Stimulated activated CD8-positive, alpha-beta memory T cell treated with anti-CD3 and anti-CD28 coated beads, Interleukin-12 subunit alpha, Interleukin-12 subunit beta, amount 100 ng/mL, for 1 hour (primary cell): ENCODE measurements around the gene PTPRN2.
"Not testable (repeated sequence)": the region's sequence is repeated elsewhere in the genome, so short reads cannot be mapped to it uniquely, and the experiment has no call there.

Source experiments
- DNase-seq: peaks from one replicate; pipeline ENCODE4 v3.0.0-alpha.2; 2020; ENCODE audit warnings: low read depth

Gene PTPRN2

DNA sequence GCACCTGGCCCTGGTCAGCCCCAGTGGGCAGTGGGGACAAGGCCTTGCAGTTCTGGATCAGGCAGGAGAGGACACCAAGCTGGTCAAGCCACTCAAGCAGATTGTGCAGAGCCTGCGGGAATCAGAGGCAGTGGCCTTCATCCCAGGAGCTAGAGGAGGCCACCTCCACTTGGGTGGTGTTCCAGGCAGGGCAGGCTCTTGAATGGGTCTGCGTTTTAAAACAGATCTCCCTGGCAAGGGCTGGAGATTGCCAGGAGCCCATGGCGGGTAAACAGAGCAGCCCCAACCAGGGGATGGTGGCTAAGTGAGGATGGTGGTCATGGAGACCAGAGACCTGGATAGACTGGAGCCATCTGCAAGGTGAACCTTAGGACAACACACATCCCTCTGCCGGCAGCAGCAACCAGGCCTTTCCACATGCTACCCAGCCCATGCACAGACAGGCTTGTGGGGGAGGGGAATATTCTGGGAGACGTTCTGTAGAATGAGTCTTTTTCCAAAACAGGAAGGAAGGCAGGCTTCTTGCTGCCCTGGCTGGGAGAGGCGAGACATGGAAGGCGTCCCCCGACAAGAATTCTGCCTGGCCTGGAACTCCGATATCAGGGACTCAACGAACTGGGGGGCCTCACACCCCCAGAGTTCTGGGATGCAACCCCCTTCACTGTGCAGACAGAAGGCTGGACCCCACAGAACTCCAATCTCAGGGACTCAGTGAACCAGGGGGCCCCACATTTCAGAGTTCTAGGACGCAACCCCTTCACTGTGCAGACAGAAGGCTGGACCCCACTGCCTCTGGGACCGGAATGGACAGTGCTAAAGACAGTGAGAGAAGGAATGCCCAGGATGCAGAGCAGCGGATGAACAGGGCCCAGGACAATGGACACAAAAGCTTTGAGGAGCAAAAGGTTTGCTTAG is 264.8 kb downstream of the PTPRN2 start:
- DNase-seq: no peak

- DNase-seq: no peak
These were observed 265.5 kb downstream of the PTPRN2 start for GRCh38 chr7:158321936-158322615.

DNA sequence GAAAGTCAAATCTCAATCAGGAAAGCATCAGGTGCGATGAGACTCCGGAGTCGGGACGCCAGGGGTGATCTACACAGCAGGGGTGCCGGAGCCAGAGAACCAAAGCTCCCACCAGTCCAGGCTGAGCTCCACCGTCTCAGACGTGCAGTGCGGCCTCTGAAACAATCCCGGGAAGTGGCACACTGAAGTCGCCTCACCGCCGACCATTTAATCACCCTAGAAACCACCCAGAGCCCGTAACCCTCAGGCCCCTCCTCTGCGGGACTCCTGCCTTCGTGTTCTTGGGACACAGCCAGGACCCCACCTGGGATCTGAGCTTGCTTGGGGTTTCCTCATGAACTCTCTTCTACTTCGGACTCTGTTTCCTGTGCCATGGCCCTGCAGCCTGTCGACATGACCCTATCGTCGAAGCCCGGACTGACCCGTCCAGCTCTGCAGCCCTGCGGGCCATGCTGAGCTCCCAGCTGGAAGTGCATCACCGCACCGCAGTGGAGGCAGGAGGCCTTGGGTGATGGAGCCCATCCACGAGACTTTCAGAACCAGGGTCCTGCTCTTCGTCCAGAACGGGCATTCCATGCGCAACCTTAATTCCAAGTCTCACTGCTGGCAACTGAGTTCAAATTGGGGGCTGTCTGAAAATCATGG is 266.4 kb downstream of the PTPRN2 start:
- no peak for DNase-seq

GRCh38 chr7:158320328-158320727 is 267.3 kb downstream of the PTPRN2 start:
- DNase-seq: no peak

DNA sequence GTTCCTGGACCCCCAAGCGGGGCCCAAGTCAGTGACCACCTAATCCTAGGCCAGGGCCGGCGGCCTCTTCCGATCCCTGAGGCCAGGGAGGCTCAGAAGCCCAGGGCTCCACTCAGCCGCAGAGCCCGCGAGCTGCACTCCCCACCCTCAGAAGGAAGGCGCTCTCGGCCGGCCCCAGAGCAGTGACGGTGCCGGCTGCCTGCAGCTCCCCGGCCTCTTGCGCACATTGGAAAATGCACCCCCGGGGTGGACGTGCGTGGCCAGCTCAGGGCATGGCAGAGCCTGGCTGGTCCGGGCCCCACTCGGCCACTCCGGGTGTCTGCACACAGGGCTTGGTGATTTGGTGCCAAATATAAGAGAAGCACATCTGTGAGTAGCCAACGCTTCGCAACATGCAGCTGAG is 269.1 kb downstream of the PTPRN2 start:
- no peak for DNase-seq

DNA sequence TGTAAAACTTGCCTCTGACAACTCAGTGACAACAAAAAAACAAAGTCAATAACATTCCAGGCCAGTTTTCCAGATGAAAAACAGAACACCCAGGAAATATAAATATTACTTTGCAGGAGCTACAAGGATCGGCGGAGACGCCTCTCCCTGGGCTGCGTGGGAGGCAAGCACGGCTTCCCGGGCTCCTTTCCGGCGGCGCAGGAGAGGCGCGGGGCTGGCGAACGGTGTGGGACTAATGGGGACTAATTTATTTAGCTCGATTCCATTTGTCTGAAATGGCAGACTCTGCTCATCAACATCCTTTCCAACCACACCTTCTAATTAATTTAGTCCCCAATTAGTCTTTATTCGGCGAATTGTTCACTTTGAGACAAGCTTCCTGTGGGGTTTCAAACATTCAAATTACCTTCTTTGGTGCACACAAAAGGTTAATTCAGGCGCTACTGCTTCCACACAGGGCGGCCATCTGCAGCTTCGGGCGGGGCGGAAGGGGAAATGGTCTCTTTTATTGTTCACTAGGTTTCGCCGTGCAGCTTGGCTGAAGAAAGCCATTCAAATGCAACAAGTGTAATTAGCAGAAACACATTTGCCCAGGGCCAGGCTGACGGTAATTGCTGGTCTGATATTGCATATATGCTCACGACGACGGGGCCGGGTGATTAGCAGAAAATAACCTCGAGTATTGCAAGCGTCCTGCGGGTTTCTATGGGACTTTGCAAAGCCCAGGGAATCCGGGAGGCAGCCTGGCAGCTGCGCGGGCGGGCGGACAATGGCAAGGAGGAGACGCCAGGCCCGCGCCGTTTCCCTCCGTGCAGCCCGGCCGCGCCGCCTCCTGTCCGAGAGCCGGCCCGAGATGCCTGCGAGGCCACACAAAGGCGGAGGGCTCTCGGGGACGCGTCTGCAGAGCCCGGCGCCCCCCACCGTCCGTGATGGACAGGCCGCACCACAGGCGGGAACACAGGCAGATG is 270.1 kb downstream of the PTPRN2 start:
- DNase-seq: no peak

DNA sequence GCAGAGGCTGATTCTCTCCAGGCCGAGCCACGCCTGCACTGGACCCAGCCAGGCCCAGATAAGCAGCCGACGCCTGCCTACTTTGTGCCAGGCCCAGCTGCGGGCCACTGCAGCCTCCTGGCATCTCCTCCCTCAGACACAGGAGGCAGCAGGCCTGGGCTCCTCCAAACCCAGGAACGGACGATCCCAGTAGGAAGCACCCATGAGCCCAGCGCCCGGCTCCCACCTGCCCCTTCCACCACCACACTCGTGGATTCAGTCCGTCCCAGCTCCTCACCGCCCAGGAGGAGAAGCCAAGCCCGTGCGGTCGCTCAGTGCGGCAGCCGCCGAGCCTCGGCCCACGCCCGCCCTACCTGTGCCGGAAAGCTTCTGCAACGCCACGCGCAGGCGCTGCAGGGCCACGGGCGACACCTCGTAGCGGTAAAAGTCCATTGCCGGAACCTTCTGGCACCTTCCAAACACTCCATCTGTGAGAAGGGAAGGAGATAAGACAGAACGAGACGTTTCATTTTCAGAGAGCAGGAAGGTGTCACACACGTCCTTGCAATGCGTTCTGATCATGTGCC is 271.1 kb downstream of the PTPRN2 start:
- no peak for DNase-seq

GRCh38 chr7:158315881-158316280 is 271.7 kb downstream of the PTPRN2 start:
- DNase-seq: no peak

GRCh38 chr7:158315326-158315725 is 272.3 kb downstream of the PTPRN2 start:
- no peak for DNase-seq

- DNase-seq: no peak
These were observed 273.2 kb downstream of the PTPRN2 start for GRCh38 chr7:158314394-158314793.

DNA sequence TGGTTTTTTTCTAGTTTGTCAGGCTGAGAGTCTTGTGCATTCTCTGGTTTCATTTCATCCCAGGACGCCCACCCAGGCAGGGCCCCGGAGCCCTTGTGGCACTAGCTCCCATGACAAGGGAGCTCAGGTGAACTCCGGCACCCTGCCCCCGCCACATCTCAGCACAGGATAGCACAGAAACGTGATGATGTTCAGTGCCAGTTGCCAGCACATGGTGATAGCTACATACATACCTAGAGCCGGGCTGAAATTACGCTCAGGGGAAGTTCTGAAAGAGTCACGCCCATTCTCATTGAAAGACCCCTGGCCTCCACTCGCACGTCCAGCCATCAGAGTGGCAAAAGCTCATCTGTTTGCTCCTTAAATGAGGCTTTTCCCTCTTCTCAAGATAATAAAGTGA is 273.7 kb downstream of the PTPRN2 start:
- no peak for DNase-seq

GRCh38 chr7:158312789-158313188 is 274.8 kb downstream of the PTPRN2 start:
- DNase-seq: no peak

GRCh38 chr7:158311791-158312190 is 275.8 kb downstream of the PTPRN2 start:
- DNase-seq: no peak

DNA sequence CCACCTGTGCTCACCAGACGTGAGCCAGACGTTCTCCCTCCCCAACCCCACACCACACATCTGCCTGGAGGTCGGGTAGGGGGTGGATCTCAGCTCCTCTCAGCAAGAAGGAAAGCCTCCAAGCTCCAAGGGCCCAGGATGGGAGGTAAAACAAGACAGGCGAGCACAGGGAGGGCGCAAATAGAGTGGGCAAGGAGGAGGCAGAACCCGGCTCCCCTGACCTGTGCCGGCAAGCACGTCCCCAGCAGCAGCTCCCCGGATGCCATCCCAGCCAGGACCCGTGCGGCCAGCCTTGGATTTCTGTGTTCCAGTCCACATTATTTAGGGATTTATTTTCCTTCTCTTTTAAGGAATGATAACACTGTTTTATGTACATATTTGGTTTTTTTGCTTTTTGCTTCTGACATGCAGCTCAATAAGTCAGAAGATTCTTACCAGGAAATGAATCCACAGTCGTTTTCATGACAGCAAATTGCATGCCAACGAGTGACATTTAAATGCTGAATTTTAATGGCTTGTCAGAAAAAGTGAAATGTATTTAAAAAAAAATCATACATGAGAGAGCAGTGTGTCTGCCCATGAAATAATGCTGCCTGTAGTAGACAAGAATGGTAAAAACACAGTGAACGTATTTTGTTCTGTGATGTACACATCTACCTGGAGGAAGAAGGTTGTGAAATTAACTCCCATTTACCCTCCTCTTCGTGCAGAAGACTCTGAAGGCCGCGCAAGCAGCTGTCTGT is 276.5 kb downstream of the PTPRN2 start:
- DNase-seq: no peak

DNA sequence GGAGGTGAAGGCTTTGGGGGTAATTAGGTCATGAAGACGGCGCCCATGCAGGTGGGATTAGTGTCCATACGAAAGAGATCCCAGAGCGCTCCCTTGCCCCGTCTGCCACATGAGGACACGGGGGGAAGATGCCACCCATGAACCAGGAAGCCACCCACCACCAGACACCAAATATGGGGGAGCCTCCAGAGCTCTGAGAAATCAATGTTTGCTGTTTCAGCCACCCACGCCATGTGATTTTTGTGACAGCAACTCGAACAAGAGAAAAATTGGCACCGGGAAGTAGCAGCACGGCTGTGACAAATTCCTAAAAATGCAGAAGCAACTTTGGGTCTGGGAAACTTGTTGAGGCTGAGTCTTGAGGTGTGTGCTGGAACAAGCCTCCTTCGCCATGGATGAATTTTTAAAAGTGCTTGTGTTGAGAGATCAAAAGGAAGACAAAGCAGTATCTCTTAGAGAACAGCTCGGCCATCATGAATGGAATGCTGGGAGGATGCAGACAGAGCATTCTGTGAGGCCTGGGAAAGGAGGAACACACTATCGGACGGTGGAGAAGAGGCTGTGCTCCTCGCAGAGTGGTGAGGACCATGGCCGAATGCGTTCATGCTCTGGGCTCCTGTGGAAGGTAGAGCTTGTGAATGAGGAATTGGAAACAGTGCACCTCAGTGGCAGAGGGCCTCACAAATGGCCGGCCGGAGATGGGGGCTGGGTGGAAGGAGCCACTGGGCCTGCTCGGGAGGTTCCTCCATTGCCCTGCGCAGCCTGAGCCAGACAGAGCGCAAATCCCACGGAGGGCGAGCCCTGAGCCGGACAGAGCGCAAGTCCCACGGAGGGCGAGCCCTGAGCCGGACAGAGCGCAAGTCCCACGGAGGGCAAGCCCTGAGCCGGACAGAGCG is 277.5 kb downstream of the PTPRN2 start:
- no peak for DNase-seq

GRCh38 chr7:158308001-158308400 is 279.6 kb downstream of the PTPRN2 start:
- DNase-seq: no peak

- not testable (repeated sequence) for DNase-seq
These were observed 283.6 kb downstream of the PTPRN2 start for GRCh38 chr7:158304072-158304471.

- no peak for DNase-seq
These were observed 284.5 kb downstream of the PTPRN2 start for GRCh38 chr7:158303121-158303520.

DNA sequence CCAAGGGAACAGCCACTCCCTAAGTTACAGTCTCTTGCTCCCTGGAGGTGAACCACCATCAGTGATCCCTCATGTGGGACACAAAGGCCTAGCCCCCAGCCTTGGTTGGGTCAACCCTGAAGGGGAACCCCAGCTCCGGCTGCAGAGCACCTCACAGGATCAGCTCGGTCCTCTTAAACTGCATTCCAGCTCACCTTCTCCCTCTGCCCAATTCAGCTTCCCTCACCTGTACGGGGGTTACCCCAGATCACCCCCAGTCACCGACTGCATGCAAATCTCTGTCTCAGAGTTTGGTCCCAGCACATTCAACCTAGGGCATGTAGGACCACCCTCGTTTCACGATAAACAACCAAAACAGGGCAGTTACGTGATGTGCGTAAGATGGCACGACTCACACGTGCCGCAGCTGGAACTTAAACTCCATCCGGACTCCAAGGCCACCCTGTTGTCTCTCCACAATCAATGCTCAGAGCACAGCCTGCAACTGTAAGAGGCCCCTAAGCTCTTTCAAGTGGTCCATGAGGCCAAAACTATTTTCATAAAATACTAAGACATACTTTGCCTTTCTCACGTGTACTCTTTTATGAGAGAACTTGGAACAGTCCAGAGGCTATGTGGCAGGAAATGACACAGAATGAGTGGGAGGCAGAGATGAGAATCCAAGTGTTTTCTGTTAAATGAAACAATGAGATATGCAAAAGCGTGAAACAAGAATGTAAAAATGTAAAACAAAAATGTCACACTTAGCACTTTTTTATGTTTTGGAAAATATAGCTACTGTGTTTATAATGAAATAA is 285.2 kb downstream of the PTPRN2 start:
- no peak for DNase-seq
